NOMO-1 (cell line): ENCODE measurements around the gene DOCK4.

ENCODE experiments used
- DNase-seq, 2 experiments: peaks; one replicate each; lab custom pipeline; 2025; ENCODE audit not compliant: unreplicated experiment in 2 of 2; lab: John Stamatoyannopoulos, UW

Gene DOCK4

DNA sequence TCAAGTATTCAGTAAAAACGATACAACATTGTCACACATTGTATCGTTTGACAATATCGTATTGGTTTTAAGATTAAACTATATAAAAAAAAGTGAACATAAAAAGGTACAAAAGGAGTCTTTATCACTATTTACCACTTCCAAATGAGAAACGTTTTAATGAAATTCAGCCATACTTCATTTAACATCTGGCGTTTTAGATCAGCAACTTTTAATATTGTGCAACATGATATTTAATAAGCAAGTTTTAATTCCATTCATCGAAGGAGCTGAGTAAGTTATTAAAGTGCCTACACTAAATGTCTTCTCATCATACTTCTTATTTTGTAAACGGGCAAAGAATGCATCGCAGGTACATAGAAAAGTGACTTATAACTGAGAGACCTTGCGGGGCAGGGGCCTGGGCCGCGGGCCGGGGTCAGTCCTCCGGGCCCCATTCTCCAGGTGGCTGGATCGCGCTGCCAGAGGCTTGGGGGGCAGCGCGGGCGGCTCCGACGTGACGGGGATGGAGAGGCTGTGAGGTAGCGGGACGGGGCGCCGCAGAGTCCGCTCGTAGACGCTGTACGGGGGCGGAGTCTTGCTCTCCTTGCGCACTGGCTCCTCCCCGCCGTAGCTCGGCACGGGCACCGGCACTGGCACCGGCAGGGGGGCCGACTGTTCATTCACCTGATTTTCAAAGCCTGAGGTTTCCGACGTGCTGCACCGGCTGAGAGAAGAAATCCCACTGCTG lies 478.1 kb downstream of the DOCK4 start:
- no peak for DNase-seq

- no peak for DNase-seq
Measured at GRCh38 chr7:111718886-111719285, 487.3 kb downstream of the DOCK4 start.

DNA sequence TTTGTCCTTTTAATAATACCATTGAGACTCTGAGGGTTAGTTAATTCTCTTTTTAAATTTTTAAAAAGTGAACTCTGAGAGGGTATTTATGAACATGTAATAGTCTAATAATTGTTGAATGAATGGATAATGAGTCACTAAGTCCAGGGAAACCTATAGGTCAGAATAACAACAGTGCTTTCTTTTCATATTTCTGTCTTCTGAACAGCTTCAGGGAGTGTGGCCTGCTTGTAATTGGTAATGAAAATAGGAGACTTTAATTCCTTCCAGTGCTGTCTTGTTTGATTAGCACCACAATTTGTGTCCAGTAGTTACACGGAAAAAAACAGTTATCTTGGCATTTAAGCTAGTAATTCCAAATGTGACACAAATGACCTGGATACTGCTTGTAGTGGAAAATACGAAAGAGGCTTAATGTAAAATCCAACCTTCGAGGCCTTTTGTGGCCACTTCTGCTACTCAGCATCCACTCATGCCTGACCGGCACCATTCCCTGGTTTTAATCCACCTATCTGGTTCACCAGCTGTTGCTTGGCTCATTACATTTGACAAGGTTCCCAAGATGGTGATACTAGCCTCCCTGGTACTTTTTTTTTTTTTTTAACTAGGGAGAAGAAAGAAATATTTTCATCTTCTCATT lies 494.7 kb downstream of the DOCK4 start:
- no peak for DNase-seq

- DNase-seq, result no peak
Measured at GRCh38 chr7:111710839-111711380, 495.3 kb downstream of the DOCK4 start.

DNA sequence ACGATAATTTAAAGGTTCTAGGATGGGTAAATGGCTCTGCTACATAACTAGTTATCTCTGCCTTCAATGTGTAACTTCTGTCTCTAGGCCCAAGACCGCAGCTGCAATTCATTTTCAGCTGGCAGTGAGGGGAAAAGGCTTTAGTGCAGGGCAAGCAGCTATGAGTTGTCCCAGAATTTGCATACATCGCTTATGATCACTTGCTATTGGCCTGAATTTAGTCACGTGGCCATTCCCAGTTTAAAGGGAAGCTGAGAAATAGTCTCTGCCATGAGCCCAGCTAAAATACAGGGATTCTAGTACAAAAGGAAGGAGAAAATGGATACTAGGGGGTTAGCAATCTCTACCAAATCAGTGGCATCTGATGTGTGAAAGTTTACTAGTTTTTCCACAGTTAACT lies 498.1 kb downstream of the DOCK4 start:
- no peak for DNase-seq

- no peak for DNase-seq
Measured at GRCh38 chr7:111705807-111706206, 500.4 kb downstream of the DOCK4 start.

DNA sequence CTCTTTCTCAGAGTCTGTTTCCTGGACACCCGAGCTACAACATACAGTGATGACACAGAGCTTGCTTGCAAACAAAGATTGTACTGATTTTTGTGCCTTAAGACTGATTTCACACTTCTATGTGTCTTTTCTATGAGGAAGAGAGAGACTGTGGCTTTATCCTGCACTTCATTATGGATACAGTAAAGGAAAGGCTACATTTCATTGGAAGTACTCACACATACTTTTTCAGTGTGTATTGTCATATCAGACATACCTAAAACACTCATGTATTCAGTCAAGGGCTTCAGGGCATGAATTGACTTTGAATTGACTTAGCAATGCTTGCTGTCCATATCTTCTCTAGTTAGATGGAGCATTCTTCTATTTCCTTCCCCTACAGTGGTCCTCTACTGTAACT lies 508.4 kb downstream of the DOCK4 start:
- DNase-seq, result no peak

- DNase-seq, result no peak
Measured at GRCh38 chr7:111694376-111694775, 511.8 kb downstream of the DOCK4 start.

DNA sequence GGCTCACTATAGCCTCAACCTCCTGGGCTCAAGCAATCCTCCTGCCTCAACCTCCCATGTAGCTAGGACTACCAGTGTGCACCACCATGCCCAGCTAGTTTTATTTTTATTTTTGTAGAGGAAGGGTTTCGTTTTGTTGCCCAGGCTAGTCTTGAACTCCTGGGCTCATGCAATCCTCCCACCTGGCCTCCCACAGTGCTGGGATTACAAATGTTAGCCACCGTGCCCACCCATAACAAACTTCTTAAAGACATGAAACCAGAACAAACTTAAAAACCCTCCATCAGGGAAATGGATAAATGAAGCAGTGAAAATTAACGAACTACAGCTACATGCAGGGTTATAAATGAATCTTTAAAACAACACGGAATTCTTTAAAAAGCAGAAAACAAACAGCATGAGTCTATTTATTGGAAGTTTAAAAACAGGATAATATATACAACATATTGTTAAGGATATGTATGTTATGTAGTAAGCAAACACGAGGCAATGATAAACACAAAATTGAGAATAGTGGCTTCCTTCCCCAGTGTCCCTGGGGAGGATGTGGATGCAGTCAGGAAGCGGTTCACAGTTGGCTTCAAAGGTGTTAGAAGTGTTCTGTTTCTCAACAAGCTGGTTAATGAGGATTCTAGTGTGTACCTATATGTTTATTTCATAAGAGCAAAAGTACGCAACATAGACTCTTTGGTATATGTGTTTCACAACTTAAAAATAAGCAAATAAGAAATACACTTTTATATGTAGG lies 515.7 kb downstream of the DOCK4 start:
- DNase-seq, result no peak

GRCh38 chr7:111685349-111685748 lies 520.9 kb downstream of the DOCK4 start:
- DNase-seq, result no peak

DNA sequence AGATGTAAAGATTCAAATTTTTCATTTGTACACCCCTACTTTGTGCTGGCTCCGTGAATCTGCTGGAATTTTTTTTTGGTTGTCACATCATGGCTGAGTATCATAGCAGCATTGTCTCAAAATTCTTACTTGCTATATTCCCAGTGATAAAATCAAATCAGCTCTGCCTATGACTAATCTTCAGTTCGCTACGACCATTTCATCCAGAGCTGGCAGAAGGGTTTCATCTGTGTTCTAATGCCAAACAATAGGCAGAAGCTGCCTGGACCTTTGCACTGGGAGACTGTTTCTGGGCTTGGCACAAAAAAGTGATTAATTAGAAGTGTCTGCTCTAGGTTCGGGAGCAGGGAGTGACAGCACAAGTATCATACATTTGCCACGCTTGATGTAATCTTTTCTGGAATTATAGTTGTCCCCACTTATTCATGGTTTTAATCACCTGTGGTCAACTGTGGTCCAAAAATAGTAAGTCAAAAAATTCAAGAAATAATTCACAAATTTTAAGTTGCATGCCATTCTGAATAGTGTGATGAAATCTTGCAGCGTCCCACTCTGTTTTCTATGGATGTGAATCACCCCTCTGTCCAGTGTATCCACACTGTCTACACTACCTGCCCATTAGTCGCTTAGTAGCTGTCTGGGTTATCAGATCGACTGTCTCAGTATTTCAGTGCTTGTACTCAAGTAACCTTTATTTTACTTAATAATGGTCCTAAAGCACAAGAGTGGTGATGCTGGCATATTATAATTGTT lies 523.4 kb downstream of the DOCK4 start:
- no peak for DNase-seq

DNA sequence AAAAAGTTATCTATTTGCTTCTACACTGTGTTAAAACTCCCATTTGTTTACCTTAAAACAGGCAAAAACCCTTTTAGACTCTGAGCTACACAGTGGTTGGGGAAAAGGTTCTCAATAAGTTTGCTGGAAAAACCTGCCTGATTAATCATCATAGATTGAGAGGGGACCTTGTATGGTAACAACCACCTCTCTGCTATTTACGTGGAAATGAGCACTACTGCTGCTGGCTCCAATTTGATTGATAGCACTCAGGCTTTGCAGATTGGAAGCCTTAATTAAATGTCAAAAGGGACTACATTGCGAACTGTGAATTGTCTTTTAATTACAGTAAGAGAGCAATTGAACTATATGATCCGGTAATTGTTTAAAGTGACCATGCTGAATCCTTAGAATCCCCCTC lies 525.0 kb downstream of the DOCK4 start:
- no peak for DNase-seq

GRCh38 chr7:111678986-111679385 lies 527.2 kb downstream of the DOCK4 start:
- DNase-seq, result no peak

DNA sequence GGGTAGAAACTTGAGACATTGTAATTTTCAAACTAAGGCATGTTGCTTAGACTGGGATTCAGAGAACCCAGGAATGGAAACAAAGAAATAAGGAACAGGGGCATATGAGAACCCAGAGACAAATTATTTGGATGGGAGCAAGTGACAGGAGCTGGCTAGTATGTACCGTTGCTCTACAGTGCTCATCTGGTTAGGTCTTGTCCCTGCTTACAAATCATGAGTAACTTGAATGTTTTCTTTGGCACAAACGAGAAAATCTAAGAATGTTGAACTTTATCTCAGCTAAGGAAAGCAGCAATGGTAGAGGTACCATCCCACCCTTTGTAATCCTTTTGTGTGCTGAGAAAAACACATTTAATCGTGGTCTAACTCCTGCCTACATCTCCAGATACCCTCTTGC lies 527.9 kb downstream of the DOCK4 start:
- DNase-seq, result no peak

GRCh38 chr7:111677848-111678247 lies 528.4 kb downstream of the DOCK4 start:
- DNase-seq, result no peak

DNA sequence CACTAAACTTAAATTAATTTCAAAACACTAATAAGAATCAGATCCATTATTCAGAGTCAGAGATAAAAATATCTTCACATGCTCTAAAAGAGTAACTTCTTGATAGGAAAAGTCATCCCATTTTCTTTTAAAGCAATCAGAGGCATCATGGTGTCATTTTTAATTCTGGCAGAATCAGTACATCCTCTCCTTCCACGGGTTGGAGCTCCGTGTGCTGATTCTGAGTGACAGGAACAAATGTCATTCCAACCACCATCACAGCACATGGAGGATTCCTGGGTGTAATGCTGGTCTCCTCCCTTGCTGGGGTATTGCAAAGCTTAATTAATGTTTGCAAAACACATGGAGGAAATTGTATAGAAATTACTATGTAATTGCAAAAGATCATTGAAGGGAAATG lies 529.4 kb downstream of the DOCK4 start:
- no peak for DNase-seq
